IPS DF 19.7 (cell line): ENCODE data around the gene TTLL9.
"Not testable (repeated sequence)": the region's sequence is repeated elsewhere in the genome, so short reads cannot be mapped to it uniquely, and the experiment has no call there.

ENCODE experiments used
- DNase-seq: peaks from one replicate; pipeline ENCODE4 v3.0.0-alpha.2; 2013; ENCODE audit warnings: low read depth, low spot score

TTLL9 gene

GRCh38 chr20:31917962-31918412 lies 47.6 kb downstream of the TTLL9 start:
- DNase-seq, result not testable (repeated sequence)

GRCh38 chr20:31918466-31919105 lies 48.2 kb downstream of the TTLL9 start:
- no peak for DNase-seq

- no peak for DNase-seq
Measured at GRCh38 chr20:31919410-31920155, 49.1 kb downstream of the TTLL9 start.

- no peak for DNase-seq
Measured at GRCh38 chr20:31920275-31920855, 49.9 kb downstream of the TTLL9 start.

GRCh38 chr20:31921480-31921879 lies 51.0 kb downstream of the TTLL9 start:
- not testable (repeated sequence) for DNase-seq

- no peak for DNase-seq
Measured at GRCh38 chr20:31922181-31922580, 51.7 kb downstream of the TTLL9 start.

- no peak for DNase-seq
Measured at GRCh38 chr20:31922588-31922987, 52.2 kb downstream of the TTLL9 start.

GRCh38 chr20:31923388-31924331 lies 53.2 kb downstream of the TTLL9 start:
- DNase-seq, result no peak

- DNase-seq, result no peak
Measured at GRCh38 chr20:31924561-31924960, 54.1 kb downstream of the TTLL9 start.

- DNase-seq, result no peak
Measured at GRCh38 chr20:31925631-31926030, 55.2 kb downstream of the TTLL9 start.

- no peak for DNase-seq
Measured at GRCh38 chr20:31926493-31926892, 56.1 kb downstream of the TTLL9 start.

GRCh38 chr20:31927627-31928159 lies 57.3 kb downstream of the TTLL9 start:
- DNase-seq, result no peak

- DNase-seq, result not testable (repeated sequence)
Measured at GRCh38 chr20:31929631-31930030, 59.2 kb downstream of the TTLL9 start.

GRCh38 chr20:31930779-31931178 lies 60.3 kb downstream of the TTLL9 start:
- no peak for DNase-seq

- no peak for DNase-seq
Measured at GRCh38 chr20:31933698-31934097, 63.3 kb downstream of the TTLL9 start.

- DNase-seq, result no peak
Measured at GRCh38 chr20:31934491-31934890, 64.1 kb downstream of the TTLL9 start.

GRCh38 chr20:31934968-31935764 lies 64.7 kb downstream of the TTLL9 start:
- DNase-seq, result no peak

GRCh38 chr20:31936420-31936819 lies 66.0 kb downstream of the TTLL9 start:
- DNase-seq, result no peak

GRCh38 chr20:31937820-31938219 lies 67.4 kb downstream of the TTLL9 start:
- no peak for DNase-seq

- no peak for DNase-seq
Measured at GRCh38 chr20:31939661-31940060, 69.2 kb downstream of the TTLL9 start.

- DNase-seq, result no peak
Measured at GRCh38 chr20:31943052-31943471, 72.6 kb downstream of the TTLL9 start.
